Left cardiac atrium (tissue), 4 donors: ENCODE data around the gene EFCAB9. TPM values are rescaled to one million over a fixed set of nuclear protein-coding genes. Genes with fewer than 3 reads are reported as not detected.

Experiments used
- ATAC-seq, 2 donors: fragments of 200-7000 bp; cut with Tn5 transposase; one replicate each; pipeline ENCODE4 v1.9.1; 2020; ENCODE audit warnings: mild to moderate bottlenecking in 2 of 2, moderate library complexity in 2 of 2
- DNase-seq: peaks from one replicate; pipeline ENCODE4 v3.0.0-alpha.2; 2020
- intact Hi-C, 2 donors: fragments of 100-400 bp; cut with DNase I; formaldehyde crosslinking; loops; one replicate each; pipeline versions ENCODE4 v1.14.1 to v1.15.1; 2022 to 2023
- total RNA-seq, 2 donors: library from RNA; stranded (reverse); fragmentation: NEBNext Ultra II Directional; extraction: Animal tissue kit (Norgen Biotek cat#: 25700); gene quantifications; one replicate each; pipeline ENCODE4 v1.2.1, GENCODE V29; 2021
- donor health status: DM: no; HTN: yes; CAD: no.
- donor health status: DM: no; HTN: yes; CAD: no; lungs with severe emphysema.
- donor health status: DM: yes; HTN: yes; CAD: no.
- donor health status: Dilated cardiomyopathy.

Gene EFCAB9
- total RNA-seq, 2 donors from 2014 or later = not detected

DNA sequence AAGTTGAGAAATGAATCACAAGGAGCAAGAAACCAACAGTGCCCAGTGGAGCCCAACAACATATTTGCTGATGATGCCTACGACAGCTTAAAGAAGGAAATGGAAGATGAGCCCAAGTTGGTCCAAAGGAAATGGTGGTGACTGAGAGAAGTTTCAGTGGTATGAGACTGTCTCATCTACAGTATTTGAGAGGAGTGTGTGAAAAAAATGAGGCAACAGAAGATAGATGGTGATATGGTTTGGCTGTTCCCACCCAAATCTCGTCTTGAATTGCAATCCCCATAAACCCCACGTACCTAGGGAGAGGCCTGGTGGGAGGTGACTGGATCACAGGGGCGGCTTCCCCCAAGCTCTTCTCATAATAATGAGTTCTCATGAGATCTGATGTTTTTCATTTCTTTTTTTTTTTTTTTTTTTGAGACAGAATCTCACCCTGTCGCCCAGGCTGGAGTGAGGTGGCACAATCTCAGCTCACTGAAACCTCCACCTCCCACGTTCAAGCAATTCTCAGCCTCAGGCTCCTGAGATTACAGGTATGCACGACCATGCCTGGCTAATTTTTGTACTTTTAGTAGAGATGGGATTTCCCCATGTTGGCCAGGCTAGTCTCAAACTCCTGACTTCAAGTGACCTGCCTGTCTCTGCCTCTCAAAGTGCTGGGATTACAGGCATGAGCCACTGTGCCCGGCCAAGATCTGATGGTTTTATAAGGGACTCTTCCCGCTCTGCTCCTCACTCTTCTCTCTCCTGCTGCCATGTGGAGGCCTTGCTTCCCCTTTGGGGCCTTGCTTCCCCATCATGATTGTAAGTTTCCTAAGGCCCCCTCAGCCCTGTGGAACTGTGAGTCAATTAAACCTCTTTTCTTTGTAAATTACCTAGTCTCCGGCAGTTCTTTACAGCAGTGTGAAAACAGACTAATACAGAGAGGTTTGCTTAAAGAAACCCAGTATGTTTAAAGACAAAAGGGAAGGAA, 30.2 kb downstream of the EFCAB9 start:
- ATAC-seq (no peak), DNase-seq (no peak)
- intact Hi-C loops = no loop called here

DNA sequence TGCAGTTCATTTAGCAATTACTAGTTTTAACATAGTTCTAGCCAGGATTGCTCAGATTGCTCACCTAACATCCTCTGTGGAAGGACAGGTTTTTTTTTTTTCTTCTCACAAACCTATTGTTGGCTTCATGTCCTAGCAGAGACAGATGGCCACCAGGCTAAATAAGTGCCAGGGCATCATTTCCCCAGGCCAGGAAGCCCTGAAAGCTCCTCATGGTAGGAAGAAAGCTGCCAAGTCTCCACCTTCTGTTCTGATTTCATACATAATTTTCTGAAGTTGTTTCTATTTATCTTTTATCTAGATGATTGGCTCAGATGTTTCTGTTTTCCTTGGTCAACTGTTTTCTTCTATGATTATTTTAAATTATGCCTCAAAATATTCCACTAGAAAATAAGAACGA, 31.0 kb downstream of the EFCAB9 start:
- DNase-seq (no peak), ATAC-seq (no peak)
- intact Hi-C loops = no loop called here

DNA sequence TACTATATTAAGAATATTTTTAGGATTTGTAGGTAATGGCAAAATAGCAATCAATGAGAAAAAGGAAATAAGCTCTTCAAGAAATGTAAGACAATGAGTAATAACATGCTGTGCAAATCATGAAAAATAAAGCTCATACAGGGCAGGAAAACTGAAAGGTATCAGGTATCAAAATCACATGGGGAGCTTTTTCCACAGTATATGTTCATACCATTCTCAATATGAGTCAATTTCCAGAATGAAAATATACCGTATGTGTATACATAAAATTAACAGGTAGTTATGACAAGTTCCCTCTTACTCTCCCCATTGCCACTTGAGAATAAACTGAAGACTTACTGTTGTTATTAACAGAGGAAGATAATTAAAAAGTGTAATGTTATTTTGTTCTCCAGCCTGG, 35.9 kb downstream of the EFCAB9 start:
- ATAC-seq = no peak
- intact Hi-C loops = no loop called here
- no peak for DNase-seq

DNA sequence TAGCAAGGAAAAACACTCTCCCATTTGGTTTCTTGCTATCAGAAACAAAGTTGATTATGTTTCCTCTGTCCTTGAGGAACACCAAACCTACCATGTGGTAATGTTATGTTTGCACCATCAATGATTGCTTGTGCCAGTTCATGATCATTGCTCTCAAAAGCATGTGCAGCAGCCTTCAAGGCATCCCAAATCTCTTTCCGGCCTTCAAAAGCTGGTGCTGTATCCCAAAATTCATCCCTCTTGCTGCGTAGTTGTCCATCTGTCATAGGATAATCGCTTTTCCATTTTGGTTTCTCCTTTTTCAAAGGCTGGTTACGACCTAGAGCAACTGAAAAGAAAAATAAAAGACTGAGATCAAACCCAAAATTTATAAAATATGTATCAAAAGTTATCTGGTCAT, 40.1 kb downstream of the EFCAB9 start:
- intact Hi-C loops = no loop called here
- DNase-seq = no peak
- ATAC-seq = no peak

DNA sequence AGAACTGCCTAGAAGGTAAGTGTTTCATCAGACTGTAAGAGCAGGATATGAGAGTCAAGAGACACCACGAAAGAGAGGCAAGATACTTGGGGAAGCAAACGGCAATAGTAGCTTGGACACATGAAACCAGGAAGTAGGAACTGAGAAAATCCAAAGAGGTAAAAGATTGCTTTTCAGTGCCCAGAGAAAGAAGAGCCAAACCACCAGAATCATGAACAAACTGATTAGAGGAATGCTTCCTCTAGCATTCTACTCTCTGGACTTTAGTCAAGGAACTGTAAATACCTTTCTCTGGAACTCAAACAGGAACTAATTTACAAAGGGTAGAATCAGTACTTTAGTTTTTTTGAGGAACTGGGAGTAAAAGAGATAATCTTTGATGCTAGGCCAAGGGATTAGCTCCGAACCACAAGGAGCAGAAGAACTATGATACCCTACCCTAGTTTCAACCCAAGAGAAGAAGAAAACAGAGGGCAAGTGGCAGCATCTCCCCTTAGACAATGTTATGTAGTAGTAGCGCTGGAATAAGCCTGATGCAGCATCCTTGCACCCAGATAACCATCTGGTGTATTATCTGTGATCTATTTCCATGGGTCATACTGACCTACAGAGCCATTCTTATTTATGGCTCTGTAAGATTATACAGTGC, 41.3 kb downstream of the EFCAB9 start:
- DNase-seq (no peak), ATAC-seq (no peak)
- intact Hi-C loops = no loop called here

DNA sequence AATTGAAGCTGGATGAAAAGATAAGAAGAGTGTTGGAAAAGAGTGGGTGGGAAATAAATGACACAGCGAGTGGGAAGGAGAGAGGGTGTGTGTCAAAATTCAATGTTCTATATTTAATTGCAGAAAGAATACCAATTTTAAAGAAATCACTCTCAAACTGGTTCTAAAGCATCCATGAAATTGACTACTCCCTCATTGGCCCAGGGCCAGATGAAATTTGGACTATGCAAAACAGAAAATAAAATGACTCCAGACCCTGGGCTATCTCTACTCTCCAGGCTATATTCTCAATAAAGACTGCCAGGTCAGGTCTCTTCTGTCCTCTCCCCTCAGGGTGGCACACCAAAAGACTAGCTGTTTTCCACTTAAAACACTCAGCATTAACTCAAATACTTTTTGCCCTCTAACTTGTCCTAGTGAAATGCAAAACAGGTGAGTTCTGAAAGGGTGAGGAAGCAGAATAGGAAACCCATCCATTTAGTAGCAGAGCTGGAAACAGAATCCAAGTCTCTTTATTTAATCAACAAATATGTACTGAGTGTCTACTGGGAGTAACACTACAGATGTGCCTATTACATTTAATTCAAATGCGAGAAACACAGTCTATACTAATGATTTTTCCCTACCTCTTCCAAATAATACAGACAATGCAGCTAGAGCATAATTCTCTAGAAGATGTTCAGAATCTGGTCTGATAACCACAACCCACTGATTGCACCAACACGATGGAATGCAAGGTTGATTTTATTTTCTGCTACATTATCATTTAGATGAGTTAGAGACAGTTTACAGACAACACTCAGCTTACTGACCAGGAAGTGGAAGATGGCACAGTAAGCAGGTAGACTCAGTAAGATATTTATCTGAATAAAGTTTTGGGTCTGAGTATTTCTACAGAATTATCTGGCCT, 42.1 kb downstream of the EFCAB9 start:
- DNase-seq = no peak
- ATAC-seq = no peak
- intact Hi-C loops = no loop called here

DNA sequence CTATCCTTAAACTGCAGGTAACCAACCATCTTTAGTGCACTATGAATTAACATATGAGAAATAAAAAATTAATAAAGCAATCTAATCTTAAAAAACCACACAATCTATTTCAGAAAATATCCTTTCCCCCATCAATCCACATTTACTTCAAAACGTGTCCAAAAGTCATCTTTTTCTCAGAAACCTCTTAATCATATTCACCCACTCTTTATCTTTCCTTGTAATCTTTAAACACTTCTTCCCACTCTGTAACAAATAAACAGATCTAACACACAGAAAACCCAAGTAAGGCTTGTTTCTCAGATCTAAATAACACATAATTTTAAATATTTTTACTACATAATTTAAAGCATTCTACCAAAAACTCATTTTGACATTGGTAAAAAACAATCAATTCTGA, 44.4 kb downstream of the EFCAB9 start:
- DNase-seq (no peak), ATAC-seq (no peak)
- intact Hi-C loops = no loop called here

DNA sequence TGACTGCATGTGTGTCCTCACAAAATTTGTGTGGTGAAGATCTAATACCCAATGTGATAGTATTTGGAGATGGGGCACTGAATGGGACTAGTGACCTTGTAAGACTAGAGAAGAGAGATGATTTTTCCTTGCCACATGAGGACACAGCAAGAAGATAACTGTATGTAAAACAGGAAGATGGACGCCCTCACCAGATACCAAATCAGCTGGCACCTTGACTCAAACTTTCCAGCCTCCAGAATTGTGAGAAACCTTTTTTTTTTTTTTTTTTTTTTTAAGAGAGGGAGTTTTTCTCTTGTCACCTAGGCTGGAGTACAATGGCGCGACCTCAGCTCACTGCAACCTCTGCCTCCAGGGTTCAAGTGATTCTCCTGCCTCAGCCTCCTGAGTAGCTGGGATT, 49.3 kb downstream of the EFCAB9 start:
- intact Hi-C loops = no loop called here
- no peak for ATAC-seq

DNA sequence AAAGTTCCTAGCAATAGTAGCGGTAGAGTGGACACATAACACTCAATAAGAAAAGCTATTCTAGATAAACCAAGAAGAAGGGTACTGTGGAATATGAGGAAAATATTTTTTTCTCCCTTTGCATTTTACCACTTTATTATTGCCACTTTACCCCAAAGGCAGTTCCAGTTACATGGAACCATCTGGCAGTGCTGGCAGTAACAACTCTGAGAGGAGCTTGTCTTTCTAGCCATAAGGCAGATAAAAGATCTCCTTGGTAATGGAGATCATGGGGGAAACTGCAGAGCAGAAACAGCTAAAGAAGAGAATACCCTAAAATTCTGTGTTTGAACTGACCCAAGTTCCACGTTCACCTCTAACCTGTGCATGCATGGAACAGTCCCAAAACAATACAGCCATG, 51.1 kb downstream of the EFCAB9 start:
- no peak for DNase-seq
- intact Hi-C loops = no loop called here
- ATAC-seq = no peak

More for the DNA sequence above, 49.3 kb downstream of the EFCAB9 start:
- DNase-seq = no peak

DNA sequence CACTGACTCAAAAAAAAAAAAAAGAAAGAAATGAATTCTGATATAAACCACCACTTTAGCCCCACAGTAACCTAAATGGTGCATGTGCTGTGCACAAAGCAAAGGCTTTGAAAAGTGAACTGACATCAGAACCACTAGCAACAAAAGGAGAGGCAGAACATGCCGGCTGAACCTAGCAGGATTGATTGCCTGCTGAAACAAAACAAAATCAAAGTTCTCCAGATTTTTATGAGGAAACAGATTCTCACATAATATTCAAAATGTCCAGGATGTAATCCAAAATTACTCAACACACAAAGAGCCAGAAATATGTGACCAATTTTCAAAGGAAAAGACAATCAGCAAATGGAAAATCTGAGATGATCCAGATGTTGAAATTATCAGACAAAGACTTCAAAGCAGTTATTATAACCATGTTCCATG, 51.7 kb downstream of the EFCAB9 start:
- intact Hi-C loops = no loop called here
- DNase-seq (no peak), ATAC-seq (no peak)

DNA sequence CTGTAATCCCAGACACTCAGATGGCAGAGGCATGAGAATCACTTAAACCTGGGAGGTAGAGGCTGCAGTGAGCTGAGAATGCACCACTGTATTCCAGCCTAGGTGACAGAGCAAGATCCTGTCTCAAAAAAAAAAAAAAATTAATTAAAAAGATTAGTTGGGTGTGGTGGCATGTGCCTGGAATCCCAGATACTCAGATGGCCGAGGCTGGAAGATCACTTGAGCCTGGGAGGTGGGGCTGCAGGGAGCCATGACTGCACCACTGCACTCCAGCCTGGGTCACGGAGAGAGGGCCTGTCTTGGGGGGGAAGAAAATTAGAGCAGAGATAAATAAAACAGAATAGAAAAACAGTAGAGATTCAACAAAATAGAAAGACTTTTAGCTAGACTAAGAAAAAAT, 54.7 kb downstream of the EFCAB9 start:
- DNase-seq (no peak), ATAC-seq (no peak)
- intact Hi-C loops = no loop called here

DNA sequence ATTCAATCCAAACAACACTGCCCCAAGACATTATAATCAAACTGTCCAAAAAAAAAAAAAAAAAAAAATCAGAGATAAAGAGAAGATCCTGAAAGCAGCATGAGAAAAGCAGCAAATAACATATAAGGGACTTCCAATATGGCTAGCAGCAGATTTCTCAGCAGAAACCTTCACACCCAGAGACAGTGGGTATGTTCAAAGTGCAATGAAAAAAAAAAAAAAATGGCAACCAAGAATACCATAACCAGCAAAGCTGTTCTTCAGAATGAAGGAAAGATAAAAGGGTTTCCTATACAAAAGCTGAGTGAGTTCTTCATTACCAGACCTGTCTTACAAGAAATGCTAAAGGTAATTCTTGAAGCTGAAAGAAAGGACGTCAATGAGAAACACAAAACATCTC, 57.4 kb downstream of the EFCAB9 start:
- no peak for DNase-seq
- ATAC-seq = no peak
- intact Hi-C loops = no loop called here

DNA sequence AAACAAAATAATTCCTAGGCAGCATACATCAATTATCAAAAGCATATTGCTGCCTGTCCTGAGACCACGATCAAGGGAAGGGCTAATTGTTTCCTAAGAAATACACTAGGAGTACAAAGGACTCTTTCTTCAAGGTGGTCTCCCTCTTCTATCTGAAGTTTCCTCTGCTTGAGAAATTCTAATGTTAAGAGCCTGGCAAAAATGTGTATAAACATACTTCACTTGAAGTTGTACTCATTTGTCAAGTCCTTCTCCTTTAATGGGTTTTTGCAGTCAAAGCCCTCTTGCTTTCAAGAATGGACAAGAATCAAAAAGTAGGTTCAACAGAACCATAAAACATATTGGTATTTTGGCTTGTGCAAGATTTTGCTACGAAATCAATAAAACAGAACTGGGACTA, 58.5 kb downstream of the EFCAB9 start:
- intact Hi-C loops = no loop called here
- no peak for DNase-seq
- ATAC-seq = no peak

Other genes with a start within 250 kb of the EFCAB9 start
- 10 to 100 TPM; 50.3 to 55.4 TPM for gene FBXW11, start 187.5 kb upstream of the EFCAB9 start, total RNA-seq
- 10 to 100 TPM; 15.4 to 18.1 TPM for gene STK10, start 5.9 kb upstream of the EFCAB9 start, total RNA-seq
- gene UBTD2, start 89.6 kb downstream of the EFCAB9 start, total RNA-seq = 10 to 100 TPM in 1 of 2 donors, 1 to 10 TPM in 1; 9.7 to 10.9 TPM